ENCODE data around the gene MACROD2.

MACROD2 gene

DNA sequence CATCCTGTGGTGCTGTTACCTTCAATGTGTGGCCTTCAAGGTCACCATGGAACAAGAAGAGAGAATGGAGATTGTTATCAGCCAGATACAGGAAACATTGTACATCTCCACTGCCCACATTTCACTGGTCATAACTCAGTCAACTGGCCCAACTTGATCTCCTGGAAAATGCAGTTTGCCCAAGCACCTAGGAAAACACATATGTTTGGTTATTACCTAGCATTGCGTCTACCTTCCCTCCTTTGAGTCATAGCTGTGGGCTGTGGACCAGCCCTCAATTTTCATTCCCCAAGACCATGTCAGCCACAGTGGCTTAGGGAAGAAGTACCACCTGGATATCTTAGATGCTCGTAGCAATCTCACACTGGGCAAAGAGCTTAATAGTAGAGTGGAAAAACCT lies 2064.5 kb downstream of the MACROD2 start:
- no peak for DNase-seq
- Histone ChIP-seq H3K4me1 (peaks cover 13% of the 10 kb centered on the region), H3K4me3 (ENCODE audit: low read depth, low read length) (no peak overlapping the region), H3K27me3 (no peaks in the 10 kb centered on the region), H3K9me3 (no peaks in the 10 kb centered on the region), H3K36me3 (no peaks in the 10 kb centered on the region)
- TF ChIP-seq, protein P1, sequence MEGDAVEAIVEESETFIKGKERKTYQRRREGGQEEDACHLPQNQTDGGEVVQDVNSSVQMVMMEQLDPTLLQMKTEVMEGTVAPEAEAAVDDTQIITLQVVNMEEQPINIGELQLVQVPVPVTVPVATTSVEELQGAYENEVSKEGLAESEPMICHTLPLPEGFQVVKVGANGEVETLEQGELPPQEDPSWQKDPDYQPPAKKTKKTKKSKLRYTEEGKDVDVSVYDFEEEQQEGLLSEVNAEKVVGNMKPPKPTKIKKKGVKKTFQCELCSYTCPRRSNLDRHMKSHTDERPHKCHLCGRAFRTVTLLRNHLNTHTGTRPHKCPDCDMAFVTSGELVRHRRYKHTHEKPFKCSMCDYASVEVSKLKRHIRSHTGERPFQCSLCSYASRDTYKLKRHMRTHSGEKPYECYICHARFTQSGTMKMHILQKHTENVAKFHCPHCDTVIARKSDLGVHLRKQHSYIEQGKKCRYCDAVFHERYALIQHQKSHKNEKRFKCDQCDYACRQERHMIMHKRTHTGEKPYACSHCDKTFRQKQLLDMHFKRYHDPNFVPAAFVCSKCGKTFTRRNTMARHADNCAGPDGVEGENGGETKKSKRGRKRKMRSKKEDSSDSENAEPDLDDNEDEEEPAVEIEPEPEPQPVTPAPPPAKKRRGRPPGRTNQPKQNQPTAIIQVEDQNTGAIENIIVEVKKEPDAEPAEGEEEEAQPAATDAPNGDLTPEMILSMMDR (IDR thresholded peaks at IDR 0.05; ENCODE audit: low read depth, low read length), result no peak

DNA sequence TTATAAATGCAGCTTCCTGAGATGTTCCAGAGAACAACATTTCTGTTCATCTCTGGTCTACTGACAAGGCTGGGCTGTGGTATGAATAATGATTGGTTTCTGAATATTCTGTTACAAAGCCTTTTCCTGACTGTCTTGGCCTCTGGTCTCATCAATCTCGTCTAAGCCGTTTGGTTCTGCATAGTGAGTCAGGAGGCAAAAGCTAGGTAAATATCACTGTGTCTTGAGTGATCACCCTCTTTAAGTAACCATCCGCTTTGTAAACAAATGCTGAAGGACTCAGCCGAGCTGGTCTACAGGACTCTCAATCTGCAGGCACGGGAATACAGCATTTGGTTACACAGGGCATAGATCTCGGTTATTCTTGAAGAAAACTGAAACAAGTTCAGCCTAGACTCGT lies 2066.0 kb downstream of the MACROD2 start:
- Histone ChIP-seq H3K4me1 (peaks cover 20% of the 10 kb centered on the region), H3K27me3 (no peaks in the 10 kb centered on the region), H3K9me3 (no peaks in the 10 kb centered on the region), H3K36me3 (no peaks in the 10 kb centered on the region), H3K4me3 (ENCODE audit: low read depth, low read length) (no peak overlapping the region)
- TF ChIP-seq, protein P1 (IDR thresholded peaks at IDR 0.05; ENCODE audit: low read depth, low read length), result no peak
- DNase-seq, result no peak

DNA sequence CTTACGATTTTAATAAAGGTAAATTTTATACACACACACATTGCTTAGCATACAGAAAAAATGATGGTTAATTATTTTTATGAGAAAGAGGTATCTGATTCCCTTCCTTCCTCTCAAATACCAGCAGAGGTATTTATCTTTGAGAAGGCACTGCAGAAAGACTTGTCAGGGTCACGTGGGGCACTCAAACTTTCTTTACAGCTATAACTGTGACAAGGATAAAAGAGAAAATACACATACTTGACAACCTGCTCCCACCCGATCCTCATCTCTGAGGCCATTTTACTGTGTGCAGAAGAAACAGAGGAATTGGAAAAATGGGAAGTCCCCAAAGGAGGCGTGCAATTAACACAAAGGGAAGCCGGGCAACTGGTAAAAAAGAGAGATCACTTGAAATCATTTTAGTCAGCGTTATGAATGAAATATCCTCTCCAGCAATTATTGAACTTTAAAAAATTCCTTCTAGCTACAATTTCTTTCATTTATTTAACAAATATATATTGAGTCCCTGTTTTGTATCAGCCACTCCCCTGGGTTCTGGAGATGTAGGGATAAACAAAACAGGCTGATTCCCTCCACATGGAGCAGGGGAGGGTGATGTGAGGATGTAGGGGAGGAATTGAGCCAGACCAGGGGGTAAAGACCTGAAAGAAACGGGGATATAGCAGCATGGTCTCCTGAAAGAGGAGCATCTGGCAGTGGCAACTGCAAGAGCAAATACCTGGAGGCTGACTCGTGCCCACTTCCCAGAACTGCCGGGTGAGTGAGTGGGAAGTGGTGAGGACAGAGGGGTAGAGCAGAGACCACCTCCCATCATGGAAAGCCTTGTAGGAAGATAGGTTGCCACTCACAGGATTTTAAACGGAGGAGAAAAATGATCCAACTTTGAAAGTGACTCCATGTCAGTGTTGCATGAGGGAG lies 2067.6 kb downstream of the MACROD2 start:
- TF ChIP-seq, protein P1 (IDR thresholded peaks at IDR 0.05; ENCODE audit: low read depth, low read length), result no peak
- Histone ChIP-seq H3K4me1 (peaks cover 20% of the 10 kb centered on the region), H3K27me3 (no peaks in the 10 kb centered on the region), H3K36me3 (no peaks in the 10 kb centered on the region), H3K9me3 (no peaks in the 10 kb centered on the region), H3K4me3 (ENCODE audit: low read depth, low read length) (no peak overlapping the region)
- DNase-seq, result no peak

DNA sequence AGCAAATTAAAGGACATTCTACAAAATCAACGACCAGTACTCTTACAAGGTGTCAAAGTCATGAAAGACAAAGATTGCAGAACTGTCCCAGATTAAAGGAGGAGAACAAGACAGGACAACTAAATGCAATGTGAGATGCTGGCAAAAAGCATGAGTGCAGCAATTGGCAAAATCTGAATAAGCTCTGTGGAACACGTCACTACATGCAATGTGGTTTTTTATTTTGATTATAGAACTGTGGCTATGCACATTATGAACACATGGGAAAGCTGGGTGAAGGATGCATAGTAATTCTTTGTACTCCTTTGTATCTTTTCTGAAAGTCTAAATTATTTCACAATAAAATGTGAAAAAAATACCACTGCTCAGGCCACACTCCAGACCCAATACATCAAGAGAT lies 2068.6 kb downstream of the MACROD2 start:
- peaks cover 20% of the 10 kb centered on the region for H3K4me1 ChIP-seq
- no peaks in the 10 kb centered on the region for H3K36me3 ChIP-seq
- no peaks in the 10 kb centered on the region for H3K9me3 ChIP-seq
- TF ChIP-seq, protein P1 (IDR thresholded peaks at IDR 0.05; ENCODE audit: low read depth, low read length), result no peak
- H3K27me3 ChIP-seq, result no peaks in the 10 kb centered on the region
- H3K4me3 ChIP-seq (ENCODE audit: low read depth, low read length), result no peak overlapping the region
- no peak for DNase-seq

DNA sequence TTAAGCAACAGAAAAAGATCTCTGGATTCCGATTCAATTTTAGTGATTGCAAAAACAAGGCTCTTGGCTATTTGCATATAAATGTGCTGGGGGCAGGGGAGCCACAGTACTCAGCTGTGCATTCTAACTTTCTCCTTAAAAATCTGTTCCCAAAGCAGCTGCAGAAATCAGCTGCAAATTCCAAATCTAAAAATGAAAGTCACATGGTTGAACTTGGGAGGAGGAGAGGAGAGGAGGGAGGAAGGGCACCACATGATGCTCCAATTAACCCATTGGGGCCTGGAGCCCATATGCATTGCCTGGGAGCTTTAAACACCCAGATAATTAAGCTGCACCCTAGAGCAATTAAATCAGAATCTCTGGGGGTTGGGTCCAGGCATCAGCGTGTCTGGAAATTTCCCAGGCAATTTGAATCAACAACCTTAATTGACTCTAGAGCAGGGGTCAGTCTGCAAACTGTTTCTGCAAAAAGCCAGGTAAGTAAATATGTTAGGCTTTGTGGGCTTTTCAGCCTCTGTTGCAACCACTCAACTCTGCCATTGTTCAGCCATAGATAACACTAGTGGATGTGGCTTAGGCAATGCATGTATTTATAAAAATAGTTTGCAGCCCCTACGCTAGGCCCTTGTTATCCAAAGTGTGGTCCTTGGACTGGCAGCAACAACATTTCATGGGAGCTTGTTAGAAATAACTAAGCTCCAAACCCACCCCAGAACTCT lies 2069.8 kb downstream of the MACROD2 start:
- no peak for DNase-seq
- TF ChIP-seq, protein P1 (IDR thresholded peaks at IDR 0.05; ENCODE audit: low read depth, low read length), result no peak
- Histone ChIP-seq H3K9me3 (no peaks in the 10 kb centered on the region), H3K4me1 (peaks cover 13% of the 10 kb centered on the region), H3K36me3 (no peaks in the 10 kb centered on the region), H3K4me3 (ENCODE audit: low read depth, low read length) (no peak overlapping the region), H3K27me3 (no peaks in the 10 kb centered on the region)

DNA sequence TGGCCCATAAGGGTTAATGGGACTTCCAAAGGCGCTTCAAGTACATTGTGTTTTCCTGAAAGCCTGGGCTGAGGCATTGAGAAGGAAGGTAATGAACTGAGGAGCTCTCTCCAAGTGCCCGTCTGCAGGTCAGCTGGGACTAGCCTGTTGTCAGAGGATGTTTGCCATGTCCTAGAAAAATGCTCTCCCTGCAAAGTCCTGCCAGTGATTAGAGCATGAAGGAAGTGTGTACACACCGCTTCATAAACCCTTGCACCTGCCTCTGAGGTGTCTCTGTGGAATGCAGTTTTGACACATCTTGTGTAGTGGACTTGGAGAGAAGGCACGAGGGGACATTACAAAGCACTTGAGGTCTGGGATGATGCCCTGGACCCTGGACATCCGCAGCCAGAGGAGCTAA lies 2071.3 kb downstream of the MACROD2 start:
- peaks cover 13% of the 10 kb centered on the region for H3K4me1 ChIP-seq
- H3K4me3 ChIP-seq (ENCODE audit: low read depth, low read length), result no peak overlapping the region
- H3K36me3 ChIP-seq, result no peaks in the 10 kb centered on the region
- DNase-seq, result no peak
- TF ChIP-seq, protein P1 (IDR thresholded peaks at IDR 0.05; ENCODE audit: low read depth, low read length), result no peak
- no peaks in the 10 kb centered on the region for H3K9me3 ChIP-seq
- no peaks in the 10 kb centered on the region for H3K27me3 ChIP-seq
